GM20000 (cell line): Measurements from ENCODE around the gene ARHGAP44.

ENCODE experiments used
- DNase-seq: peaks from one replicate; pipeline ENCODE4 v3.0.0; 2012; ENCODE audit warnings: low spot score
- CTCF ChIP-seq: IDR thresholded peaks from 2 replicates; pipeline ENCODE4 v1.5.1; 2012; ENCODE audit warnings: mild to moderate bottlenecking, control low read depth; ENCODE audit errors: extremely low read depth, missing control alignments

Gene ARHGAP44

GRCh38 chr17:12794919-12795532 is 5.7 kb downstream of the ARHGAP44 start:
- no peak for TF ChIP-seq CTCF
- DNase-seq, result no peak

- no peak for DNase-seq
- TF ChIP-seq CTCF, result no peak
These were observed 11.6 kb downstream of the ARHGAP44 start for GRCh38 chr17:12800855-12801365.

GRCh38 chr17:12806630-12807029 is 17.3 kb downstream of the ARHGAP44 start:
- no peak for TF ChIP-seq CTCF
- no peak for DNase-seq

- TF ChIP-seq CTCF, result no peak
- no peak for DNase-seq
These were observed 19.4 kb downstream of the ARHGAP44 start for GRCh38 chr17:12808723-12809122.

- no peak for DNase-seq
- no peak for TF ChIP-seq CTCF
These were observed 23.6 kb downstream of the ARHGAP44 start for GRCh38 chr17:12812877-12813276.

GRCh38 chr17:12813664-12814063 is 24.4 kb downstream of the ARHGAP44 start:
- TF ChIP-seq CTCF, result no peak
- no peak for DNase-seq

- DNase-seq, result no peak
- no peak for TF ChIP-seq CTCF
These were observed 25.4 kb downstream of the ARHGAP44 start for GRCh38 chr17:12814718-12815117.
